Endothelial cell of umbilical vein (primary cell): ENCODE data around the gene INTU. TPM values are rescaled to one million over a fixed set of nuclear protein-coding genes. Genes with fewer than 3 reads are reported as not detected.

ENCODE experiments used
- BruUV-seq: library from RNA; stranded (reverse); fragments of 400-500 nt; replicated peaks from 2 replicates; lab custom pipeline; 2021; lab: Mats Ljungman, UMichigan
- CTCF ChIA-PET: fragments of 300-600, 350-600 bp; sonication (Branson Sonifier 250); formaldehyde crosslinking; loops from one replicate; lab custom pipeline; 2021; ENCODE audit warnings: antibody characterized with exemption, inconsistent platforms; lab: Charles Lee
- POLR2A ChIA-PET: fragments of 300-600, 350-600 bp; sonication (Branson Sonifier 250); formaldehyde crosslinking; loops from one replicate; lab custom pipeline; 2021; ENCODE audit warnings: antibody characterized with exemption, inconsistent platforms; lab: Charles Lee
- DNase-seq: peaks from one replicate; pipeline ENCODE4 v3.0.0-alpha.2; 2011; ENCODE audit warnings: low read depth, low spot score
- FAIRE-seq: peaks from 2 replicates; lab custom pipeline; 2011; peaks lifted over from hg19 to GRCh38; lab: Jason Lieb, UNC
- H2AFZ ChIP-seq: 2 replicates; pipeline ENCODE4 v1.6.0; 2012; ENCODE audit warnings: low read depth, low read length, control low read depth, inconsistent platforms
- H3K27ac ChIP-seq: 2 replicates; pipeline ENCODE4 v1.5.1; 2011; ENCODE audit warnings: low read depth, mild to moderate bottlenecking, control low read depth, low read length, moderate library complexity; ENCODE audit not compliant: insufficient read depth
- H3K27me3 ChIP-seq, 2 experiments: 2 replicates each; pipeline versions ENCODE4 v1.6.0 to v1.6.1; 2011; ENCODE audit warnings: low read length in 2 of 2, mixed read lengths in 1 of 2; ENCODE audit not compliant: control insufficient read depth in 2 of 2, insufficient read depth in 2 of 2
- H3K36me3 ChIP-seq, 2 experiments: 2 replicates in 1 of 2; 3 replicates in 1 of 2; pipeline ENCODE4 v1.5.1; 2011; ENCODE audit warnings: low read length in 2 of 2, mild to moderate bottlenecking in 1 of 2, moderate library complexity in 1 of 2; ENCODE audit not compliant: control insufficient read depth in 2 of 2, insufficient read depth in 2 of 2; ENCODE audit errors: extremely low read depth in 1 of 2
- H3K4me1 ChIP-seq: 3 replicates; pipeline ENCODE4 v1.5.1; 2011; ENCODE audit warnings: mild to moderate bottlenecking, low read length; ENCODE audit not compliant: control insufficient read depth, insufficient read depth; ENCODE audit errors: extremely low read depth
- H3K4me2 ChIP-seq: 2 replicates; pipeline ENCODE4 v1.6.1; 2011; ENCODE audit warnings: low read length, control low read depth, mixed read lengths; ENCODE audit not compliant: insufficient read depth
- H3K4me3 ChIP-seq, 3 experiments: fragments of 200-600 bp in 1 of 3; sonication (generic), shearing (Covaris generic) in 1 of 3; replicated peaks in 1 of 3; 2 replicates each; pipeline ENCODE4 v1.5.1; 2011 to 2016; ENCODE audit warnings: control low read depth in 3 of 3, low read length in 3 of 3, mild to moderate bottlenecking in 2 of 3, inconsistent platforms in 1 of 3, low read depth in 1 of 3, moderate library complexity in 1 of 3; ENCODE audit not compliant: insufficient read depth in 1 of 3
- H3K79me2 ChIP-seq: 2 replicates; pipeline ENCODE4 v1.6.0; 2012; ENCODE audit warnings: low read length, inconsistent platforms; ENCODE audit not compliant: control insufficient read depth, insufficient read depth
- H3K9ac ChIP-seq: replicated peaks from 2 replicates; pipeline ENCODE3; 2011; ENCODE audit warnings: low read length, control low read depth; ENCODE audit not compliant: insufficient read depth; ENCODE audit errors: extremely low read depth
- H3K9me1 ChIP-seq: replicated peaks from 3 replicates; pipeline ENCODE4 v1.6.0; 2011; ENCODE audit warnings: mild to moderate bottlenecking, low read length; ENCODE audit not compliant: control insufficient read depth, insufficient read depth; ENCODE audit errors: extremely low read depth
- H3K9me3 ChIP-seq: replicated peaks from 2 replicates; pipeline ENCODE4 v1.5.1; 2012; ENCODE audit warnings: low read length, inconsistent platforms; ENCODE audit not compliant: control insufficient read depth, insufficient read depth
- H4K20me1 ChIP-seq: replicated peaks from 2 replicates; pipeline ENCODE3; 2011; ENCODE audit warnings: mild to moderate bottlenecking, low read length; ENCODE audit not compliant: control insufficient read depth, insufficient read depth; ENCODE audit errors: extremely low read depth
- CTCF ChIP-seq, 2 donors: IDR thresholded peaks; 1 replicate in 1 of 2; 2 replicates in 1 of 2; pipeline ENCODE4 v1.5.1; 2011; ENCODE audit warnings: low read length in 2 of 2, mild to moderate bottlenecking in 2 of 2, moderate library complexity in 2 of 2, control low read depth in 1 of 2, inconsistent platforms in 1 of 2, low read depth in 1 of 2; ENCODE audit not compliant: insufficient read depth in 1 of 2; ENCODE audit errors: extremely low read depth in 1 of 2
- EZH2 ChIP-seq: IDR thresholded peaks from 2 replicates; pipeline ENCODE4 v1.6.1; 2012; ENCODE audit warnings: borderline replicate concordance, low read depth, mild to moderate bottlenecking, moderate library complexity, low read length, inconsistent platforms; ENCODE audit not compliant: severe bottlenecking
- FOS ChIP-seq: IDR thresholded peaks from 2 replicates; pipeline ENCODE4 v1.6.1; 2011; ENCODE audit warnings: mild to moderate bottlenecking, low read length, moderate library complexity, borderline replicate concordance; ENCODE audit not compliant: insufficient read depth
- GATA2 ChIP-seq: IDR thresholded peaks from 2 replicates; pipeline ENCODE4 v1.7.0; 2011; ENCODE audit warnings: low read depth, mild to moderate bottlenecking, moderate library complexity, mixed read lengths, low read length; ENCODE audit not compliant: insufficient read length, insufficient read depth
- dilution Hi-C: fragments of 300-500 bp; cut with MboI; formaldehyde crosslinking; loops from one replicate; pipeline ENCODE4 v1.15.0; 2019; ENCODE audit warnings: low sequenced_read_pairs; ENCODE audit not compliant: extremely low pct_ligation_motif_present
- intact Hi-C: fragments of 100-400 bp; cut with micrococcal nuclease; formaldehyde crosslinking; loops from one replicate; pipeline ENCODE4 v1.10.0; 2022
- polyA plus RNA-seq, 4 experiments: library from polyadenylated mRNA; depleted of rRNA in 3 of 4; stranded (reverse) in 3 of 4; unstranded in 1 of 4; fragments of >200 nt; gene quantifications; 2 replicates each; pipeline versions ENCODE4 v1.2.1 to v1.2.3, GENCODE V29; 2011 to 2012; ENCODE audit warnings: missing spikeins in 1 of 4
- total RNA-seq: library from RNA; stranded (reverse); gene quantifications from 2 replicates; pipeline ENCODE4 v1.2.3, GENCODE V29; 2021

Gene INTU
- total and polyA plus RNA-seq, 2 donors (not counting 3 experiments of a cell fraction or from before 2014, with no cell fraction given) = 1.4 to 5.4 TPM

DNA sequence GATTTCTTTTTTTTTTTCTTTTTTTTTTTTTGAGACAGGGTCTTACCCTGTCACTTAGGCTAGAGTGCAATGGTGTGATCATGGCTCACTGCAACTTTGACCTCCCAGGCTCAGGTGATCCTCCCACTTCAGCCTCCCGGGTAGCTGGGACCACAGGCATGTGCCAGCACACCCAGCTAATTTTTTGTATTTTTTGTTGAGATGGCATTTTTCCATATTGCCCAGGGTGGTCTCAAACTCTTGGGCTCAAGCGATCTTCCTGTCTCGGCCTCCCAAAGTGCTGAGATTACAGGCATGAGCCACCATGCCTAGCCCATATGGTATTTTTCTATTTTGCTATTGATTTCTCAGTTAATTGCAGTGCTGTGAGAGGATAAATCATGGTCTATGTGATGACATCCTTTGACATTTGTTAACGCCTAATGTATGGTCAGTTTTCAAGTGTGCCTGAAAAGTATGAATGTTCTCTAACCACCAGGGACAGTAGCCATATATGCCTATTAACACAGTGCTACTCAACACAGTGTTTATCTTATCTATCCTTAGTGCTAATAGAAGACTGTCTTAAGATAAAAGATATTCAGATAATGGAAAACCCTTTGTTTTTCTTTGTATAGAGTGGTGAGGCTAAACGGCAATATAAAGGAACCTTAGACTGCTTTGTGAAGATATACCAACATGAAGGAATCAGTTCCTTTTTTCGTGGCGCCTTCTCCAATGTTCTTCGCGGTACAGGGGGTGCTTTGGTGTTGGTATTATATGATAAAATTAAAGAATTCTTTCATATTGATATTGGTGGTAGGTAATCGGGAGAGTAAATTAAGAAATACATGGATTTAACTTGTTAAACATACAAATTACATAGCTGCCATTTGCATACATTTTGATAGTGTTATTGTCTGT lies 140.3 kb downstream of the INTU start:
- no peak overlapping the region for H3K27ac ChIP-seq
- intact Hi-C loops (no loop called here), dilution Hi-C loops (no loop called here)
- H3K4me1 ChIP-seq = no peaks in the 10 kb centered on the region
- no peak overlapping the region for H3K4me2 ChIP-seq
- H3K9ac ChIP-seq = no peak overlapping the region
- H4K20me1 ChIP-seq = no peaks in the 10 kb centered on the region
- no peak overlapping the region for H2AFZ ChIP-seq
- POLR2A ChIA-PET = no interaction called here
- CTCF ChIA-PET = interaction anchor here (1.2 kb wide), 1 partner anchor 8 kb away, joined by 3 read pairs; no protein-coding TSS in a partner anchor
- TF ChIP-seq EZH2 = no peak
- TF ChIP-seq CTCF (IDR thresholded peaks at IDR 0.05; ENCODE audit: extremely low read depth in 1 of 2, insufficient read depth in 1 of 2, low read depth in 1 of 2, low read length in 2 of 2) = no peak
- TF ChIP-seq FOS = no peak
- TF ChIP-seq GATA2 = no peak
- no TSS peak for BruUV-seq
- H3K36me3 ChIP-seq = no peaks in the 10 kb centered on the region
- H3K79me2 ChIP-seq = no peaks in the 10 kb centered on the region
- peaks cover 0 to 2% of the 10 kb centered on the region in 2 experiments for H3K27me3 ChIP-seq
- no peak for FAIRE-seq
- H3K9me1 ChIP-seq = no peaks in the 10 kb centered on the region
- H3K4me3 ChIP-seq = no peak overlapping the region
- DNase-seq = no peak
- H3K9me3 ChIP-seq = no peaks in the 10 kb centered on the region
